SK-N-SH treated with all-trans-retinoic acid at 6 μM for 48 hours (cell line): ENCODE measurements around the gene FGD5.

Experiments
- ATAC-seq: fragments of 200-7000 bp; cut with Tn5 transposase; 3 replicates; pipeline ENCODE4 v1.9.1; 2020; ENCODE audit warnings: mild to moderate bottlenecking, moderate library complexity
- BACH2 ChIP-seq: fragments of 250-450 bp; sonication (Bioruptor Pico); IDR thresholded peaks from 2 replicates; pipeline ENCODE4 v1.9.0; 2021; ENCODE audit warnings: mild to moderate bottlenecking, borderline replicate concordance
- CREB5 ChIP-seq: fragments of 250-450 bp; sonication (Bioruptor Pico); IDR thresholded peaks from 2 replicates; pipeline ENCODE4 v1.5.1; 2020; ENCODE audit warnings: low read depth, mild to moderate bottlenecking, moderate library complexity
- CSDC2 ChIP-seq: fragments of 250-450 bp; sonication (Bioruptor Pico); IDR thresholded peaks from 2 replicates; pipeline ENCODE4 v1.5.0; 2020; ENCODE audit warnings: mild to moderate bottlenecking, moderate library complexity
- CSRNP3 ChIP-seq: fragments of 250-450 bp; sonication (Bioruptor Pico); IDR thresholded peaks from 2 replicates; pipeline ENCODE4 v1.5.1; 2021; ENCODE audit warnings: mild to moderate bottlenecking, moderate library complexity
- ESRRG ChIP-seq: fragments of 250-450 bp; sonication (Bioruptor Pico); IDR thresholded peaks from 2 replicates; pipeline ENCODE4 v1.6.1; 2021; ENCODE audit warnings: mild to moderate bottlenecking
- GLIS3 ChIP-seq: fragments of 250-450 bp; sonication (Bioruptor Pico); IDR thresholded peaks from 2 replicates; pipeline ENCODE4 v1.5.0; 2020; ENCODE audit warnings: mild to moderate bottlenecking, moderate library complexity
- ISL1 ChIP-seq: fragments of 250-450 bp; sonication (Bioruptor Pico); IDR thresholded peaks from 2 replicates; pipeline ENCODE4 v2.1.2; 2022; ENCODE audit warnings: mild to moderate bottlenecking, moderate library complexity
- OSR1 ChIP-seq: fragments of 250-450 bp; sonication (Bioruptor Pico); IDR thresholded peaks from 2 replicates; pipeline ENCODE4 v1.8.0; 2022; ENCODE audit warnings: moderate library complexity, mild to moderate bottlenecking, inconsistent platforms
- PATZ1 ChIP-seq: fragments of 250-450 bp; sonication (Bioruptor Pico); IDR thresholded peaks from 2 replicates; pipeline ENCODE4 v1.8.0; 2020; ENCODE audit warnings: mild to moderate bottlenecking, moderate library complexity, borderline replicate concordance
- POU6F1 ChIP-seq: fragments of 250-450 bp; sonication (Bioruptor Pico); IDR thresholded peaks from 2 replicates; pipeline ENCODE4 v1.8.0; 2021; ENCODE audit warnings: low read depth, mild to moderate bottlenecking, moderate library complexity, borderline replicate concordance
- RARB ChIP-seq: fragments of 250-450 bp; sonication (Bioruptor Pico); IDR thresholded peaks from 2 replicates; pipeline ENCODE4 v1.8.0; 2021; ENCODE audit warnings: mild to moderate bottlenecking, moderate library complexity
- SNAI2 ChIP-seq: fragments of 250-450 bp; sonication (Bioruptor Pico); IDR thresholded peaks from 2 replicates; pipeline ENCODE4 v1.5.0; 2020; ENCODE audit warnings: mild to moderate bottlenecking, moderate library complexity
- TCF4 ChIP-seq: fragments of 250-450 bp; sonication (Bioruptor Pico); IDR thresholded peaks from 2 replicates; pipeline ENCODE4 v1.8.0; 2021; ENCODE audit warnings: mild to moderate bottlenecking, moderate library complexity, borderline replicate concordance
- TOX ChIP-seq: fragments of 250-450 bp; sonication (Bioruptor Pico); IDR thresholded peaks from 2 replicates; pipeline ENCODE4 v1.8.0; 2021; ENCODE audit warnings: mild to moderate bottlenecking, moderate library complexity, borderline replicate concordance
- TSHZ2 ChIP-seq: fragments of 250-450 bp; sonication (Bioruptor Pico); IDR thresholded peaks from 2 replicates; pipeline ENCODE4 v1.5.0; 2020; ENCODE audit warnings: mild to moderate bottlenecking, moderate library complexity
- ZC3H10 ChIP-seq: fragments of 250-450 bp; sonication (Bioruptor Pico); IDR thresholded peaks from 2 replicates; pipeline ENCODE4 v1.5.1; 2021; ENCODE audit warnings: mild to moderate bottlenecking, moderate library complexity
- ZFP3 ChIP-seq: fragments of 250-450 bp; sonication (Bioruptor Pico); IDR thresholded peaks from 2 replicates; pipeline ENCODE4 v1.5.0; 2020; ENCODE audit warnings: mild to moderate bottlenecking, moderate library complexity
- ZFP30 ChIP-seq: fragments of 450-650 bp; formaldehyde crosslinking; IDR thresholded peaks from 2 replicates; pipeline ENCODE4 v1.5.0; 2022; ENCODE audit warnings: mild to moderate bottlenecking, moderate library complexity
- ZNF70 ChIP-seq: fragments of 450-650 bp; formaldehyde crosslinking; IDR thresholded peaks from 2 replicates; pipeline ENCODE4 v1.5.0; 2020; ENCODE audit warnings: mild to moderate bottlenecking, moderate library complexity
- ZNF8 ChIP-seq: fragments of 450-650 bp; formaldehyde crosslinking; IDR thresholded peaks from 2 replicates; pipeline ENCODE4 v1.5.0; 2020; ENCODE audit warnings: mild to moderate bottlenecking, moderate library complexity

The FGD5 gene

GRCh38 chr3:14907043-14907966 is 88.5 kb downstream of the FGD5 start:
- ATAC-seq, result no peak
- TF ChIP-seq RARB (CRISPR knock-in tag), result no peak
- no peak for TF ChIP-seq ISL1 (CRISPR knock-in tag)
- no peak for TF ChIP-seq CSDC2 (CRISPR knock-in tag)
- no peak for TF ChIP-seq TOX (CRISPR knock-in tag)
- TF ChIP-seq ESRRG (CRISPR knock-in tag), result no peak
- TF ChIP-seq CREB5, result no peak
- no peak for TF ChIP-seq ZNF70
- TF ChIP-seq GLIS3 (CRISPR knock-in tag), result no peak
- no peak for TF ChIP-seq OSR1
- no peak for TF ChIP-seq BACH2 (CRISPR knock-in tag)
- no peak for TF ChIP-seq TCF4 (CRISPR knock-in tag)
- TF ChIP-seq TSHZ2 (CRISPR knock-in tag), result no peak
- no peak for TF ChIP-seq SNAI2 (CRISPR knock-in tag)
- no peak for TF ChIP-seq CSRNP3 (CRISPR knock-in tag)
- TF ChIP-seq ZNF8 (CRISPR knock-in tag), result no peak
- TF ChIP-seq POU6F1 (CRISPR knock-in tag), result no peak
- TF ChIP-seq, all 23 proteins: peak for 0

- no peak for ATAC-seq
- TF ChIP-seq ZFP30 (CRISPR knock-in tag) (no peak), POU6F1 (CRISPR knock-in tag) (no peak), ZNF8 (CRISPR knock-in tag) (no peak), ZFP3 (no peak), ZNF70 (no peak), ISL1 (CRISPR knock-in tag) (no peak), OSR1 (no peak), CSDC2 (CRISPR knock-in tag) (no peak), TSHZ2 (CRISPR knock-in tag) (no peak), GLIS3 (CRISPR knock-in tag) (no peak), BACH2 (CRISPR knock-in tag) (no peak), PATZ1 (CRISPR knock-in tag) (no peak), ZC3H10 (CRISPR knock-in tag) (no peak), TCF4 (CRISPR knock-in tag) (no peak), ESRRG (CRISPR knock-in tag) (no peak)
Observed at GRCh38 chr3:14909250-14909649, 90.5 kb downstream of the FGD5 start.
